HepG2 (cell line): ENCODE results near the gene LRRC10B. TPM values are rescaled to one million over a fixed set of nuclear protein-coding genes. Genes with fewer than 3 reads are reported as not detected.

ENCODE experiments used
- ATAC-seq: fragments of 200-7000 bp; cut with Tn5 transposase; 3 replicates; pipeline ENCODE4 v1.9.1; 2020; ENCODE audit warnings: mild to moderate bottlenecking, moderate library complexity
- BruUV-seq: library from RNA; stranded (reverse); fragments of 400-500 nt; replicated peaks from 2 replicates; lab custom pipeline; 2021; lab: Mats Ljungman, UMichigan
- CTCF ChIA-PET: fragments of 300-600 bp; formaldehyde crosslinking; extraction: SDS; loops from one replicate; lab custom pipeline; 2021; ENCODE audit warnings: low total read pairs, inconsistent platforms, low intra/inter-chr PET ratio; lab: Yijun Ruan, JAX
- POLR2A ChIA-PET: fragments of 350-600 bp; sonication (Branson Sonifier 250); formaldehyde crosslinking; loops from one replicate; lab custom pipeline; 2020; ENCODE audit warnings: antibody characterized with exemption, inconsistent platforms; lab: Yijun Ruan, JAX
- DNase-seq: peaks from one replicate; pipeline ENCODE4 v3.0.0-alpha.2; 2015; ENCODE audit warnings: low spot score
- FAIRE-seq: peaks from 3 replicates; lab custom pipeline; 2011; peaks lifted over from hg19 to GRCh38; lab: Jason Lieb, UNC
- H2AFZ ChIP-seq: one replicate; pipeline ENCODE4 v1.6.1; 2011; ENCODE audit warnings: low read length, inconsistent platforms
- H3K27ac ChIP-seq: fragments of 300-600 bp; 3 replicates; pipeline ENCODE4 v1.8.0; 2011; ENCODE audit warnings: mixed run types, mild to moderate bottlenecking, mixed read lengths, low read length, inconsistent platforms; ENCODE audit not compliant: insufficient read depth; ENCODE audit errors: extremely low read length
- H3K27me3 ChIP-seq, 2 experiments: fragments of 200-600 bp in 1 of 2; 2 replicates in 1 of 2; 3 replicates in 1 of 2; pipeline versions ENCODE4 v1.6.0 to v1.8.0; 2011; ENCODE audit warnings: low read length in 2 of 2, mild to moderate bottlenecking in 2 of 2, moderate library complexity in 2 of 2, inconsistent platforms in 1 of 2; ENCODE audit not compliant: insufficient read depth in 2 of 2, control insufficient read depth in 1 of 2
- H3K36me3 ChIP-seq, 2 experiments: fragments of 200-600 bp in 1 of 2; replicated peaks in 1 of 2; 2 replicates in 1 of 2; 3 replicates in 1 of 2; pipeline versions ENCODE4 v1.5.1 to v1.8.0; 2011; ENCODE audit warnings: low read length in 2 of 2, inconsistent platforms in 1 of 2; ENCODE audit not compliant: insufficient read depth in 2 of 2, control insufficient read depth in 1 of 2
- H3K4me1 ChIP-seq: 2 replicates; pipeline ENCODE4 v1.5.1; 2012; ENCODE audit warnings: low read length, inconsistent platforms; ENCODE audit not compliant: insufficient read depth
- H3K4me2 ChIP-seq: 2 replicates; pipeline ENCODE4 v1.6.0; 2011; ENCODE audit warnings: low read depth, low read length, inconsistent platforms
- H3K4me3 ChIP-seq, 3 experiments: fragments of 200-600 bp in 1 of 3; sonication (generic), shearing (Covaris generic) in 1 of 3; replicated peaks in 1 of 3; 2 replicates each; pipeline ENCODE4 v1.5.1; 2011 to 2016; ENCODE audit warnings: low read length in 3 of 3, inconsistent platforms in 2 of 3, low read depth in 2 of 3, mild to moderate bottlenecking in 2 of 3, control low read depth in 1 of 3, mixed read lengths in 1 of 3; ENCODE audit not compliant: insufficient read depth in 1 of 3
- H3K79me2 ChIP-seq: one replicate; pipeline ENCODE4 v1.6.1; 2011; ENCODE audit warnings: low read length, inconsistent platforms; ENCODE audit not compliant: insufficient read depth
- H3K9ac ChIP-seq: 2 replicates; pipeline ENCODE4 v1.6.0; 2011; ENCODE audit warnings: mild to moderate bottlenecking, low read depth, low read length, inconsistent platforms; ENCODE audit not compliant: insufficient read depth
- H3K9me3 ChIP-seq: 2 replicates; pipeline ENCODE4 v1.5.1; 2012; ENCODE audit warnings: mild to moderate bottlenecking, low read length
- H4K20me1 ChIP-seq: 2 replicates; pipeline ENCODE4 v1.6.0; 2011; ENCODE audit warnings: inconsistent platforms, mild to moderate bottlenecking, low read length, moderate library complexity; ENCODE audit not compliant: insufficient read depth
- IRF1 ChIP-seq: sonication (generic); formaldehyde crosslinking; IDR thresholded peaks from 2 replicates; pipeline ENCODE4 v1.4.0; 2020; ENCODE audit warnings: low read depth, mild to moderate bottlenecking, missing genetic modification reagents
- MTF2 ChIP-seq: sonication (generic); formaldehyde crosslinking; IDR thresholded peaks from 2 replicates; pipeline ENCODE4 v1.5.0; 2020; ENCODE audit warnings: missing genetic modification reagents, borderline replicate concordance
- NCOA1 ChIP-seq: sonication (generic); formaldehyde crosslinking; IDR thresholded peaks from 2 replicates; pipeline ENCODE4 v1.9.0; 2021; ENCODE audit warnings: missing genetic modification reagents
- SRSF9 ChIP-seq: fragments of 200-400 bp; formaldehyde crosslinking; IDR thresholded peaks from 2 replicates; pipeline ENCODE4 v1.6.1; 2018; ENCODE audit warnings: borderline replicate concordance, mild to moderate bottlenecking, low read depth, low read length; ENCODE audit not compliant: insufficient read depth, poor library complexity, severe bottlenecking
- TFAP4 ChIP-seq: sonication (generic); IDR thresholded peaks from 2 replicates; pipeline ENCODE4 v1.6.1; 2016; ENCODE audit warnings: low read depth, borderline replicate concordance
- ZNF256 ChIP-seq: sonication (generic); formaldehyde crosslinking; conservative IDR thresholded peaks from 2 replicates; pipeline ENCODE4 v1.4.0; 2020; ENCODE audit warnings: missing genetic modification reagents
- ZNF788 ChIP-seq: sonication (generic); formaldehyde crosslinking; IDR thresholded peaks from 2 replicates; pipeline ENCODE4 v1.5.0; 2020; ENCODE audit warnings: mild to moderate bottlenecking, missing genetic modification reagents, borderline replicate concordance
- ZNF839 ChIP-seq: sonication (generic); formaldehyde crosslinking; IDR thresholded peaks from 2 replicates; pipeline ENCODE4 v1.4.0; 2020; ENCODE audit warnings: missing genetic modification reagents, mild to moderate bottlenecking, borderline replicate concordance
- ZSCAN31 ChIP-seq: sonication (generic); formaldehyde crosslinking; IDR thresholded peaks from 2 replicates; pipeline ENCODE4 v1.5.0; 2020; ENCODE audit warnings: low read depth, mild to moderate bottlenecking, missing genetic modification reagents
- WGBS: methylation state at CpG from one replicate; pipeline ENCODE4 v1.1.6; 2017; ENCODE audit warnings: low lambda C conversion rate; 5-methylcytosine and 5-hydroxymethylcytosine counted together
- in situ Hi-C: cut with HindIII; loops from 2 replicates; pipeline ENCODE4 v1.10.0; 2017; ENCODE audit warnings: low pct_unique_long_range_greater_than_20kb; ENCODE audit not compliant: extremely low pct_ligation_motif_present
- intact Hi-C: fragments of 100-400 bp; cut with micrococcal nuclease; formaldehyde crosslinking; loops from one replicate; pipeline ENCODE4 v1.10.0; 2022; ENCODE audit not compliant: unreplicated experiment
- polyA plus RNA-seq, 8 experiments: library from polyadenylated mRNA; depleted of rRNA in 3 of 8; stranded (reverse) in 7 of 8; unstranded in 1 of 8; fragments of >200 nt; fragmentation: Illumina TruSeq in 4 of 8; extraction: Trizol in 4 of 8; gene quantifications; 2 replicates each; pipeline versions ENCODE4 v1.2.1 to v1.2.3, GENCODE V29; 2011 to 2016; ENCODE audit warnings: low read depth in 4 of 8, missing spikeins in 1 of 8, mixed read lengths in 1 of 8; ENCODE audit not compliant: insufficient read depth in 1 of 8
- total RNA-seq, 5 experiments: library from RNA; depleted of rRNA; stranded (reverse); fragments of >200 nt; fragmentation: Illumina TruSeq; extraction: Trizol; gene quantifications; 2 replicates each; pipeline ENCODE4 v1.2.3, GENCODE V29; 2016; ENCODE audit warnings: low read depth in 1 of 5

LRRC10B gene
- total and polyA plus RNA-seq, 2 of the 13 experiments (the other 11 are each of a cell fraction or from before 2014, with no cell fraction given), result not detected

GRCh38 chr11:61526229-61526628 is 17.7 kb downstream of the LRRC10B start:
- intact Hi-C loops, result no loop called here
- H3K27ac ChIP-seq, result no peak overlapping the region
- H3K4me2 ChIP-seq, result no peak overlapping the region
- H3K36me3 ChIP-seq, result no peaks in the 10 kb centered on the region
- TF ChIP-seq ZSCAN31 (CRISPR knock-in tag), result no peak
- no peak for TF ChIP-seq SRSF9
- no peak for TF ChIP-seq ZNF256 (CRISPR knock-in tag)
- no peak for TF ChIP-seq NCOA1
- TF ChIP-seq ZNF839 (CRISPR knock-in tag), result no peak
- no peak for TF ChIP-seq TFAP4
- no peak for TF ChIP-seq MTF2 (CRISPR knock-in tag)
- no peak for TF ChIP-seq ZNF788 (CRISPR knock-in tag)
- TF ChIP-seq IRF1, result no peak
- no peak overlapping the region for H3K9ac ChIP-seq
- POLR2A ChIA-PET, result no interaction called here
- DNase-seq (no peak), FAIRE-seq (no peak), ATAC-seq (no peak)
- peaks cover 31% of the 10 kb centered on the region for H3K4me1 ChIP-seq
- H3K4me3 ChIP-seq, result no peak overlapping the region
- no TSS peak for BruUV-seq
- in situ Hi-C loops, result no loop called here
- H3K79me2 ChIP-seq, result no peaks in the 10 kb centered on the region
- CTCF ChIA-PET, result no interaction called here
- H3K9me3 ChIP-seq, result no peaks in the 10 kb centered on the region
- no peaks in the 10 kb centered on the region for H4K20me1 ChIP-seq
- 0 out of 5 replicates have a peak, but pooled peaks cover 0 to 3% of the 10 kb centered on the region in 2 experiments for H3K27me3 ChIP-seq
- 100% methylated on average over 1 of the region's 1 CpG for WGBS
- no peak overlapping the region for H2AFZ ChIP-seq
